22Rv1 (cell line): Measurements from ENCODE around the gene THEM5.

Experiments used
- ZFX ChIP-seq: fragments of 450-650 bp; IDR thresholded peaks from 2 replicates; pipeline ENCODE4 v1.6.1; 2017; ENCODE audit warnings: antibody characterized with exemption, borderline replicate concordance
- TF ChIP-seq, protein P1 (sequence below): fragments of 450-650 bp; IDR thresholded peaks from 2 replicates; pipeline ENCODE4 v1.5.1; 2017; ENCODE audit warnings: mild to moderate bottlenecking

DNA sequence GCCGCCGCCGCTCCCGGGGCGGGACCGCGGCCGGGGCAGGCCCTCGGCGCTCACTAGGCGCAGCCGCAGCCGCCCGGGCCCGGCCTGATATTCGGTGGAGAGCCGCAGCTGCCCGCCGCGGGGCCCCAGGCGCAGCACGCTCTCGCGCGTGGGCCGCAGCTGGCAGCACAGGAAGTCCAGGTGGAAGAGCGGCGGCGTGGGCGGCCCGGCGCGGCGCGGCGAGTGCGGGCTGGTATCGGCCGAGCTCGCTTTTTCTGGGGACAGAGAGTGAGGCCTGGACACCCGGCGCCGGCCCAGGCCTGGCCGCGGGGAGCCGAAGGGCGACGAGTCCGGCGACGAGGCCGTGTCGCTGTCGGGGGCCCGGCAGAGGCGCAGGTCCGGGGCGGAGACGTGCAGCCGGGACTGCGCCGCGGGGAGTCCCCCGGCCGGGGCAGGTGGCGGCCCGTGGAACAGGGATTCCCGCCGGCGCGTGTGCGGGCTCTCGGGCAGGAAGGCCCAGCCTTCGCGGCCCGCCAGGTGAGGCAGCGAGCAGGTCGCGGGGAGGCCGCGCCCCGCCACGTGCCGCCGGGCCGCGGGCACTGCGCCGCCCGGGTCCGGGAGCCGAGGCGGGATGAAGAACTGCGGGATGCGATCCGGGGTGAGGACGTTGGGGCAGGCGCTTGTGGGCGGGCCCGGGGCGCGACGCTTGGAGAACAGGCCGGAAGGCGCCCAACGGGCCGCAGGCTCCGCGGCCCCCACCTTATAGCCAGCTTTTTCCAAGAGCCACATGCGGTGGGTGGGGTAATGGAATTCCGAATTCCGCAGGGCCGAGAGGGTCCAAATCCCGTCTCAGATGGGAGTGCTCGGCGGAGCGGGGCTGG lies 15.1 kb downstream of the THEM5 start:
- TF ChIP-seq, protein P1, sequence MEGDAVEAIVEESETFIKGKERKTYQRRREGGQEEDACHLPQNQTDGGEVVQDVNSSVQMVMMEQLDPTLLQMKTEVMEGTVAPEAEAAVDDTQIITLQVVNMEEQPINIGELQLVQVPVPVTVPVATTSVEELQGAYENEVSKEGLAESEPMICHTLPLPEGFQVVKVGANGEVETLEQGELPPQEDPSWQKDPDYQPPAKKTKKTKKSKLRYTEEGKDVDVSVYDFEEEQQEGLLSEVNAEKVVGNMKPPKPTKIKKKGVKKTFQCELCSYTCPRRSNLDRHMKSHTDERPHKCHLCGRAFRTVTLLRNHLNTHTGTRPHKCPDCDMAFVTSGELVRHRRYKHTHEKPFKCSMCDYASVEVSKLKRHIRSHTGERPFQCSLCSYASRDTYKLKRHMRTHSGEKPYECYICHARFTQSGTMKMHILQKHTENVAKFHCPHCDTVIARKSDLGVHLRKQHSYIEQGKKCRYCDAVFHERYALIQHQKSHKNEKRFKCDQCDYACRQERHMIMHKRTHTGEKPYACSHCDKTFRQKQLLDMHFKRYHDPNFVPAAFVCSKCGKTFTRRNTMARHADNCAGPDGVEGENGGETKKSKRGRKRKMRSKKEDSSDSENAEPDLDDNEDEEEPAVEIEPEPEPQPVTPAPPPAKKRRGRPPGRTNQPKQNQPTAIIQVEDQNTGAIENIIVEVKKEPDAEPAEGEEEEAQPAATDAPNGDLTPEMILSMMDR, result no peak
- no peak for TF ChIP-seq ZFX
